ENCODE measurements around the gene SZRD1.

Gene SZRD1

DNA sequence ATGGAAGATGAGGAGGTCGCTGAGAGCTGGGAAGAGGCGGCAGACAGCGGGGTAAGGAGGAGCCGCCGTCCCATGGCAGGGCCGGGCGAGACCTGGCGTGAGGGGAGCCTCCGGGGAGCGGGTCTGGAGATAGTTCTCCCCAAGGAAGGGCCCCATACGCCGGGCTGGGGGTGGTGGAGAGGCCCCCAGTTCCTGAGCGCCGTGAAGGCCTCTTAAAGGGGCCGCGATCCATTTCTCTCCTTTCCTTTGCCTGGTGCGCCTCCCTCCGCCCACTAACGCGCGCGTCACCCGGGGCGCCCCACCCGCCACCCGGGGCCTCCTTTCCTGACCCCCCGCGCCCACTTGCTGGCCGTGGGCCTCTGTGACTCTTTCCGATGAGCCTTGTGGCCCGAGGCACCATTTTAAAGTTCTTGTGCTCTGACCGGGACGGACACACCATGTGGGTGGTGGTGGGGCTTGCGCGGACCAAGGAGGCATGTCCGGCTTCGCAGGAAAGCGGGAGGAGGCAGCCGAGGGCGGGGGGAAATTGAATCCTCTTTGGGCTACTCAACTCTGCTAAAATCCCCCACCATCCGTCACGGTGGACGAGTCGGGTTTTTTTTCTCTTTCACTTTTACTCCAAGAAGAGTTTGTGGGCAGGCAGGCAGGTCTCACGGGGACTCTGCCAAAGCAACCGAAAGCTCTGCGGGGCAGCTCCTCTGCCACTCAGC lies 371 bp downstream of the SZRD1 start:
- peak; percentile 90 for DNase-seq (ENCODE audit: low read depth)

DNA sequence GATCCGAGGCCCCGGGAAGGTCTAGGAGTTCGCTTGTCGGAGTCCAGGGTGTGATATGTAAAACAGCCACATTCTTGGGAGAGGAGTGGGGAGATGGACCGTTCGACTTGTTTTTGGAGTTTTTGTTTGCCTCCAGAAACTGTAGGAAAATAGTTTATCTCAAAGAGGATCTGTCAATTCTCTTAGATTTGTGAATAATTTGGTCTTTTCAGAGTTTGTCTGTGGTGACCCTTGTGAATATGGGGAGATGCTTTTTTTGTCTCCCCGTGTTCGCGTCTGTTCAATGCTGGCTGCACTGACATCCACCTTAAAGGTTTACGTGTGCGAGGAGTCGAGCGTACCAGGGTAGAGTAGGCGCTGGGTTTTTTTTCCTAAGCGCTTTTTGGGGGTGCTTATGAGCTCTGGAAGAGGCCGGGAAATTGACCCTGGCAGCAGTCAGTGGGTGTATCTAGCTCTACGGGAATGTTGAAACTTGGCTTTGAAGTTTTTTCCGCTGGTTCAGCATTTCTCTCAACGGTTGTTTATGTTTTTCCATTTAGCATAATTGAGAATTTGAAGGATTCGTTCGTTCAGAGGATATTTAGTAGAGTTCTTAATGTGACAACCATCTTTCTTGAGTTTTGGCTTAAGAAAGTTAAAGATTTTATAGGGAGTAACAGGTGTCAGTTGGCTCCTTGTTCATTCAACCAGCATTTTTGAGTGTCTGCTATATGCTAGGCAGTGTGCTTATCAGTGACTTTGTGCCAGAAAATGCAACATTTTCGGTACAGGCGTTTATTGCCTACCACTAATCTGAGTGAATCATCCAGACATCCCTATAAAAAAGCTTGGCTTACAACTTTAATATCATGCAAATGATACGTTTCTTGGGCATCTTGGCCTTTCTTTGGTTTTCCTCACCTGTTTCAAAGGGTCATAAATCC lies 1.2 kb downstream of the SZRD1 start:
- peak; percentile 54 for DNase-seq (ENCODE audit: low read depth)

DNA sequence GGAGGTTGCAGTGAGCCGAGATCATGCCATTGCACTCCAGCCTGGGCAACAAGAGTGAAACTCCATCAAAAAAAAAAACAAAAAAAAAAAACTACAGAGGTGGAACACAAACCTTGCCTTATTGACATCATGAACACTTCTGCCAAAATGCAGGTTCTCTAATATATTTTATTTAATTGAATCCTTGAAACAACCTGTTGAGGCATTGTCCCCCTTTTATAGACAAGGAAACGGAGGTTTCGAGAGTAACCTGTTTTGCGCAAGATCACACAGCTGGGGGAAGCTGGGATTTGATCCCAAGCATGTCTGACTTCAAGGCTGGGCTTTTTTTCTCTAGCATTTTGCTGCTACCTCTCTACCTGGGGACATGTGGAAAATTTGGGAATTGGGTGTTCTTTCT lies 2.8 kb downstream of the SZRD1 start:
- no peak for DNase-seq (ENCODE audit: low read depth)

DNA sequence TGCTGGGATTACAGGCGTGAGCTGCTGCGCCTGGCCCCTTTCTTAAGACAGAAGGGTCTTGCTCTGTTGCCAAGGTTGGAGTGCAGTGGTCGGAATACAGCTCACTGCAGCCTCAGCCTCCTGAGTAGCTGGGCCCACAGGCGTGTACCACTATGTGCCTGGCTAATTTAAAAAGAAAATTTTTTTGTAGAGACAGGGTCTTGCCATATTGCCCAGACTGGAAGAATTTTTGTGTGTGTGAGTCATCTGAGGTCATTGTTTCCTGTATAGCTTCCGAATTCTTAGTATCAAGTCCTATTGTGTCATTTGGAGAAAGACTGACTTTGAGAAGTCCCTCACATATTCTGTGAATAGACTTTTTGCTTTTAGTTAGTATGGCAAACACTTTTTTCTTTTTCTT lies 4.7 kb downstream of the SZRD1 start:
- peak; percentile 84 for DNase-seq (ENCODE audit: low read depth)

DNA sequence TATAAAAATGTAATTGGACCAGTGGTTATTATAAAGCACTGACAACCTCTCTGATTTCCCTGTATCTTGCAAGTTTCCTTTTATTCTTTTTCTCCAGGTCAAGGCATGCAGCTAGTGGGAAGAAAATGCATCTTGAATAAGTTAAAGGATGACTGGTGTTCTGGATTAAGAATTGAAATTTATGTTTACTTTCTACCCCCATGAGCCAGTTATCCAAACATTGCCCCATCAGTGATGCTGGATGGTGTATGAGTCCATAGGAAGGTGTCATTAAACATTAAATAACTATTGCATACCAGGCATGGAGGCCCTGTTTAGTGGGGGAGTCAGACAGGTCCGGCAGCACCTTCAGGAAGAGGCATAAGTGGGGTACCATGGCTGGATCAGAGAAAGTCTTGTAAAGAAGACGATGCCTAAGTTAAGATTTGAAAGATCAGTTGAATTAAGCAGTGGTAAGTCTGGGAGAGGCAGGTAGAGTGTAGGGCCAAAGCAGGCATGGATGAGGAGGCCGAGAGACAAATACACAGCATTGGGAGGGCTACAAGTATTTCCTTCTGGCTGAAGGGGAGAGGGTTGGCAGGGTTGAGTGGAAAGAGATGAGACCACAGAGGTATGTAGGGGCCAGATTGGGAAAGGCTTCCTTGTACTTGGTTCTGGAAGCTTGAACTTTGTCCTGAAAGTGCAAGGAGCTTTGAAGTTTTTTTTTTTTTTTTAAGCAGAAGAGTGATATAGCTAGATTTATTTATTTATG lies 5.7 kb downstream of the SZRD1 start:
- DNase-seq (ENCODE audit: low read depth), result no peak

DNA sequence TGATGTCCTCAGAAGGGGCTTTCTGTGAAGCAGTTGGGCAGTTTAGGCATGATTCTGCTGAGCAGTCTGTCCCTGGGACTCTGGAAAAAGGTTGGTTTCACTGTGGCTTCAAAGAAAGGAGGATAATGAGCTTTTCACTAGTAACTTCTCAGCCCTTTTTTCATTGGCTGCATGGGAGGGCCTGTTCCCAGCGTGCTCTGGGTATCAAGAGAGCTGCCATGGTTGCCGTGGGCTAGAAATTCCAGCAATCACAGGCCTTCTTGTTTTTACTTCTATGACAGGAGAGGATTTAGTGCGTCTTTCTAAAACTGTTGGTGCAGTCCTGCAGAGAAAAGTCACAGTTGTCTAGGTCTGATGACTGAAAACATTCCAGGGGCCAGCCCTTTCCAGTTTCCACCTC lies 7.2 kb downstream of the SZRD1 start:
- DNase-seq (ENCODE audit: low read depth), result no peak

DNA sequence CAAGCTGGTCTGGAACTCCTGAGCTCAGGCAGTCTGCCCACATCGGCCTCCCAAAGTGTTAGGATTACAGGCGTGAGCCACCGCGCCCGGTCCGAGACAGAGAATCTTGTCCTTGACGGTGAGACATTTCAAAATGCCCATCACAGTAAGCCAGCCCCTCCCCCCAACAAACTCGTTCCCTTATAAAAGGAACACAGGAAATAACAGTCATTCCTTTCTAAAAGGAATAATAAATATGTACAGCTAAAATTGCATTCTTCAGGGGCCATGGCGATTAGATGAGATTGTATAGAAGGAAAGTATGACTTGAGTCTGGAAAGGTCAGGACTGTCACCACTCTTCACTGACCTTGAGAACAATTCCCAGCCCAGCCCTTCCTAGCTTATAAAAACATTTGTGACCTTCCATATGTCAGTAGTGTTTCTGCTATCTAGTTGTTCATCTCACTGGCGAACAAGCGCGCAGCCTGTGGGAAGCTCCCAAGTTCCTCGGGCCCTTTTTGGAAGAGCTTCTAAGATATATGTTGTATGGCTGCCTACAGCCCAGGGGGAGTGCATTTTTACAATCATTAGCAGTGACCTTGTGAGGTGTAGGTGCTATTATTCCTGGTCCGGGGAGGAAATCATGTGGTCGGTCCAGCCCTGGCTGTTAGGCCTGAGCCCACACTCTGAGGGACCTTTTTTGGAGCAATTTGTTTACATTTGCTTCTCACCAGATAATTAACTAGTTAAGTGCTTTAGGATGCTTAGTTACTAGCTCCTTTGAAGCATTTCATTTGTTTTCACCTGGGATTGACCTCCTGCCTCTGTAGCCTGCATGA lies 8.7 kb downstream of the SZRD1 start:
- DNase-seq (ENCODE audit: low read depth), result peak; percentile 85

DNA sequence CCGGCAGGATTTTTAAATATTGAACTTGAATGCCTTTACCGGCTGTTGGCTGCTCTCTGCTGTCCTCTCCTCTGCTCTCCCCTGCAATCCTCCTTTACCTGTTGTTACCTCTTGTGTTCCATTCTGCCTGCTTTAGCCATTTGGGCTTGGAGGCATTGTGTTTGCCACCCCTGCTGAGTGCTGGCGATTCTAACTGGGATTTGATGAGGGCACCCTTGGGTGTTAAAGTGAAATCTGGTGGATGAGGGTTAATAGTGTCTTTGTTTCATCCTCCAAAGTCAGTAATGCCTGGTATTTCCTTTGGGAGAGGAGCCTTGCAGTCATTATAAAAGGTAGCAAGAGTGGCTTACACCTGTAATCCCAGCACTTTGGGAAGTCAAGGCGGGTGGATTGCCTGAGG lies 9.9 kb downstream of the SZRD1 start:
- no peak for DNase-seq (ENCODE audit: low read depth)

DNA sequence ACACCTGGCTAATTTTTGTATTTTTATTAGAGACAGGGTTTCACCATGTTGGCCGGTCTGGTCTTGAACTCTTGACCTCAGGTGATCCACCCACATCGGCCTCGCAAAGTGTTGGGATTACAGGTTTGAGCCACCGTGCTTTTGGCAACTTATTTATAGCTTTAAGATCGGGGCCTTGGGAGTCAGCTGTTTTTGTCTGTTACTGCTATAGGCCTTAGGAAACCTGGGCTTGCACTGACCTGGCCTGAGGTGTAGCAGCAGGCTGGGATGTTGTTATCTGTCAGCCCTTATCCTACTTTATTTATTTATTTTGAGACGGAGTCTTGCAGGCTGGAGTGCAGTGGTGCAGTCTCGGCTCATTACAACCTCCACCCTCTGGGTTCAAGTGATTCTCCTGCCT lies 11.4 kb downstream of the SZRD1 start:
- no peak for DNase-seq (ENCODE audit: low read depth)

DNA sequence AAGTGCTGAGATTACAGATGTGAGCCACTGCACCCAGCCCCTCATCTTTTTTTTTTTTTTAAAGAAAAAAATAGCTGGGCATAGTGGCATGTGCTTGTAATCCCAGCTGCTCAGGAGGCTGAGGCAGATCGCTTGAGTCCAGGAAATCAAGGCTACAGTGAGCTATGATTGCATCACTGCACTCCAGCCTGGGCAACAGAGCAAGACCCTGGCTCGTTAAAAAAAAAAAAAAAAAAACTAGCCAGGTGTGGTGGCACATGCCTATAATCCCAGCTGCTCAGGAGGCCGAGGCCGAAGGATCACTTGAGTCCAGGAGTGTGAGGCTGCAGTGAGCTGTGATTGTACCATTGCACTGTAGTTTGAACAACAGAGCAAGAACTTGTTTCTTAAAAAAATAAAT lies 13.8 kb downstream of the SZRD1 start:
- no peak for DNase-seq (ENCODE audit: low read depth)

DNA sequence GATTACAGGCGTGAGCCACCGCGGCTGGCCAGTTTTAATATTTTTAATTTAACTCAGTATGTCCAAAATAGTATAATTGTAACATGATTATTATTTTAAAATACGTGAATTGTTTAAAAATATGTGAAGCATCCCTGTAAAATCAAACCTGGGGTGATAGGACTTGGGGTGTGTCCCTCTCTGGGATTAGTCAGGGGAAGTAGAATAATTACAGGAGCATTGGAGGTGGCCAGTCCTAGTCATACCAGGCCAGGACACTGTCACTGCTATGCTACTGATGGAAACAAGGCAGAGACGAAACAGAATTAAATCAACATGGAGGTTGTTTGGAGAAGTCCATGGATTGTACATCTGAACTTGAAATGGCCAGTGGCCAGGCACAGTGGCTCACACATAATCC lies 16.8 kb downstream of the SZRD1 start:
- DNase-seq (ENCODE audit: low read depth), result peak; percentile 31

DNA sequence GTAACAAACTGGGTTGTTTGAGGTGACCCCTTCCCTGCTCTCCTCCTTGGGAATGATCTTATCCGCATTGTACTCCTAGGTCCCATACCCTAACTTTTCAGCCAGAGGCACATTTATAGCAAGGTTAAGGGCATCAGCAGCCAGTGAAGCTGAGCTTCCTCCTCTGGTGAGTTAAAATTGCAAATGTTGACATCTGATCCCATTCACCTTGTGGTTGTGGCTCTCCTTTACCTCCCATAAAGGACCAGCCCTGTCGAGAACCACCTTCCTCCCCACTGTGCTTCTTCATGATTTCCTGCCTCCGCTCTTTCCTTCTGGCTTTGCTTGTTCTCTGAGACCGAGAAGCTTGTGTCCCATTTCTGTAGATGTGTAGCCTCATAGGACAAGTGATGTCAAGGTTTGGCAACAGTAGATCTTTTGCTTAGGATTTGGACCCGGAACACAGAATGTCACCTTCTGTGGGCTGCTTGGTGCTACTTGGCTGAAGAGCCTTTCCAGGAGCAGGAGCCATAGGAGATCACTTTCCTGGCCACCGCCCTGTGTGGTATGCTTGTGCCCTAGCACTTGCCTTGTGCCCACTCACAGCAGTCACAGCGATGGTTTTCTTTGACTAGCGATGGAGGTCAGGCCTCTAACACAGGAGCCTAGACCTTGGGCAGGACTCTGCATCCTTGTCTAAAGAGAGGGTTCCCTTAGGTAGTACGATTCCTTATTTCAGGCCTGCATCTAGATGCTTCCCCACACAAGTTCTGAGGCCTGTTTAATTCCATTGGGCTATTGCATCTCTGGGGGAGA lies 18.8 kb downstream of the SZRD1 start:
- no peak for DNase-seq (ENCODE audit: low read depth)

DNA sequence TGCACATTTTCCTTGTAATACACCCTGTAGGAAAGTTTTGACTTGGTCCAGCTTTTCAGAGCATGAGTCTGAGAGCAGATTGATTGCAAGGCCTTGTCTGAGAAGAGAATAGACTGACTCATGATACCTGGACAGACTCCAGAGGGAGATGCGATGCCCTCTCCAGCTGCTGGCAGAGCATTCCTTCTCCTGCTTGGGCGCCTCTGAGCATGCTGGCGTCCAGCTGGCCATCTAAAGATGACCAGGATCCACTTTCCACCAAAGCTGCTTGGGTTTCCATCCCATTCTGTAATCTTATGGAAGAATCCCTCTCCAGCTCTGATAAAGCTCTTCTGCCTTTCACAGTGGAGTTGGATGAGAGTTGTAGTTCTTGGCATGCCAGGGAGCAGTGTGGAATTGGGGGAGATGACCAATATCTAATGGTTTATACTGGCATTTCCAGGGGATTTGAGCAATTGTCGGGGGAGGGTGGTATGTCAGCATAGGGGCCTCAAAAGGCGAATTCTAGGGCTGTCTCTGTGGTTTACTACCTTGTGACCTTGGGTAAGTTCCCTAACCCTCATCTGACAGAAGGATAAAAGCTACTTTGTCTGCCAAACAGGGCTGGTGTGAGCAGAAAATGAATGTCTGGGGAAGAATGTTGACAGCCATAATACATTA lies 19.5 kb downstream of the SZRD1 start:
- peak; percentile 65 for DNase-seq (ENCODE audit: low read depth)

DNA sequence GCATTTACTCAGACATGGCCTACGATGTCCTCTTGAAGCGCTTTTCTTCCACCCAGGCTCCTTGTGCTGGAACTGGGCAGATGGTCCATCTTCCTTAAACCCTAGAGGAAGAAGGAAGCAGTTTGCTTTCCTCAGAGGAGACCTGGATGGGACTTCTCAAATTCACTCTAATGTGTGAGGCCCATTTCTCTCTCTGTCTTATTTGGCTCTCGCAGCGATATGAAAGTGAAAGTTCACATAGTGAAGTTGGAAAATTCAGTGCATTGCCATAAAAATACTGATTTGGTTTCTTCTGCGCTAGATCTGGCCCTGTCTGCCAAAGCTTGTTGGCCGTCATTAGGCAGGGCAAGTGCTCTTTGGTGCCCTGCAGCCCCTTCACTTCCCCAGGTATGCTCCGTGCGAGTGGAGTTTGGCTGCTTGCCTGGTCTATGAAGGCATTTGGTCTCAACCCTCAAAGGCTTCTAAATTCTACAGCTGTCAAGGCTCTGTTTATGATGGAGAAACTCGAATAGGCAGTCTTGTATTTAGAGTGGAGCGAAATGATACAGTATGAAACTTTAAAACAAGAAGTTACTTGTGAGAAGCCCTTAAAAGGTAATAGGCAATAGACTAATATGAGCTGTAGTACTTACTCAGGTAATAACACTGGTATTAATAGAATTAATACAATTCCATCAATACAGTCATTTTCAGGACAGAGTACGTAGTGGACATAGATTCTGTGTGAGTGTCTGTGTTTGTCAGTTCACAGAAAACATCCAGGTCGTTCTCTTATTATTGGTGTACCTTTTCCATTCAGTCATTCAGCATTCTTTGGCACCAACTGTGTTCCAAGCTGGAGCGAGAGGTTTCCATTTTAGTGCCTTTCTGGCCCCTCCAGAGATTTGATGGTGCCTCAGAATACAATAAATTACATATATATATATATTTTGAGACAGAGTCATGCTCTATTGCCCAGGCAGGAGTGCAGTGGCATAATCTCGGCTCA lies 20.5 kb downstream of the SZRD1 start:
- DNase-seq (ENCODE audit: low read depth), result no peak

DNA sequence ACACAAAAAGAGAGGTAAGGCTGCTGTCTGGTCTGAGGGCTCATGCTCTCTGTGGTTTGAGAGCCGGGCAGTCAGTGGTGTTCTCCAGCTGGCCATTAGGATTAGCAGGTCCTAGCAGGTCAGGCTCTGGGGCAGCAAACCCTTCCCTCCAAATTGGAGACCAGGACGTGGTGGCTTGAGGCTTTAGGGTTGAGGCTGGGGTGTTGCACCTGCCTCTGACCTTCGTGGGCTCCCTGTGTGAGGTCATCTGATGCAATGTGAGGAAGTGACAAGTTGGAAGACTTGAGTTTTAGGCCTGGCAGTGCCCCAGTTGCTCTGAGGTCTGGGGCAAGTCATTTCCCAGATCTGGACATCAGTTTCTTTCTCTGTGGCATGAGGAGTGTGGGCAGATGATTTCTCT lies 24.4 kb downstream of the SZRD1 start:
- DNase-seq (ENCODE audit: low read depth), result no peak

DNA sequence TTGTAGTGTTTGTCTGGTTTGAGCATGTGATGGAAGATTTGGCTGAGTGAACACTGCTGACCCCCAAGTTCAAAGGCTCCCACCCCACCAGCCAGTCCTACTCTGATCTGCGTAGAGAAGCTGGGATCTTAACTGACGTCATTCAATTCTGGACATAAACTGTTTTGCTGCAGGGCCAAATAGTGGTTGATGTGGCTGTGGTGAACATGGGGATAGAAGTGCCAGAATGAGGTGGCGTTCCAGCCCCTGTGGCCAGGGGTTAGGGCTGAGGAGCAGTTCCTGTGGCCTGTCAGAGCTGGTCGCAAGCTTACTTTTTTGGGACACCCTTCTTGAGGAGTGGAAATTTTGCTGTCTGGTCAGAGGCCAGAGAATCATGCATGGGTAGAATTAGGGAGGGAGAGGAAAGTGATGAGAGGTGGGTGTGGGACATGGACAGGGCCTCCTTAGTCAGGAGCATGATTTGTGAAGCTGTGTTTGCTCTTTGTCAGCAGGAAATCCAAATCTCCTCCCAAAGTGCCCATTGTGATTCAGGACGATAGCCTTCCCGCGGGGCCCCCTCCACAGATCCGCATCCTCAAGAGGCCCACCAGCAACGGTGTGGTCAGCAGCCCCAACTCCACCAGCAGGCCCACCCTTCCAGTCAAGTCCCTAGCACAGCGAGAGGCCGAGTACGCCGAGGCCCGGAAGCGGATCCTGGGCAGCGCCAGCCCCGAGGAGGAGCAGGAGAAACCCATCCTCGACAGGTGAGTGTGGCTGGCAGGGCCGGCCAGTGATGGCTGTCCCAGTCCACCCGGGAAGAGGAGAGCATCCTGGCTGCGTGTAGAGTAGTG lies 25.9 kb downstream of the SZRD1 start:
- DNase-seq (ENCODE audit: low read depth), result no peak

DNA sequence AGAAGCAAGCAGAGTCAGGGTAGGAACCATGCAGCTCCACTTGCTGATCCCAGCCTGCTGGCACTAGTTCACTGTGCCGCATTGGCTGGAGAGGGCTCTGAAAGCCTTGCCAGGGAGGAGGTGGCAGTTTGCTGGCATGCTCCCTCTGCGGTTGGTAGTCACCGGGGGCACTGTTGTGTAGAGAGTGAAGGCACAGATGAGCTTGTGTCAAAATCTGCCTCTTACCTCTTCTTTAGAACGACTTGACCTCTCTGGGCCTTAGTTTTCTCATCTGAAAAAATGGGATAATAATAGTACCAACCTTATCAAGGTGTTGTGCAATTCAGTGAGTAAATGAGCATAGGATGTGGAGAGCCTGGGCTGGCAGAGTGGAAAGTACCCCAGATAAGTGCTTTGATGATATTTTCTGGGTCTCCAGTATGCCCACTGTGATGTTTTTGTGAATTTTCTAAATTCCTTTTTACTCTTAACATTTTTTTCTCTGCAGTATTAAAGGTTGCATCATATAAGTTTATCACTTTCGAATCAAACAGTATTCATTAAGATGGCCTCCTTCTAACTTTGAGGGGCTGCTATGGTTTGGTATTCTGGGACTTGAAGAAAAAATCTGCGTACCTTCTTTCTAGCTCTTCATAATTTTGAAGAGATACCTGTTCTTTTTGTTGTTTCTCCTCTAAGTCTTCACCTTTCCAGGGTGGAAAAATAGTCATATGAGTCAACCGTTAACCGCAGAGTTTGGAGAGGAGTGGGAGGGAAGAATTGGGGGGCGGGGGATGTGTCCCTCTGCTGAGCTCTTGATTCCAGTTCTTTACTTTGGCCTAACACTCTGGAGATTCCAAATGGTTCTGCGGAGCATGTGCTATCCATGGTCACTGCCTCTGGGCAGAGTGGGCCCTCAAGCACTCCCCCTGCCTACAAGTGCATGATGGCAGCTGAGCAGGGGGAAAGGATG lies 26.8 kb downstream of the SZRD1 start:
- no peak for DNase-seq (ENCODE audit: low read depth)

All from ELR (cell line).